Parathyroid adenoma (tissue), 2 donors: Measurements from ENCODE around the gene ADGRV1.

Experiments
- H2AFZ ChIP-seq: fragments of 300-600 bp; sonication (generic); one replicate; pipeline ENCODE4 v1.7.0; 2017; ENCODE audit warnings: antibody characterized with exemption, mild to moderate bottlenecking
- H3K27ac ChIP-seq: fragments of 300-600 bp; sonication (generic); one replicate; pipeline ENCODE4 v1.7.0; 2017
- H3K27me3 ChIP-seq: fragments of 300-600 bp; sonication (generic); one replicate; pipeline ENCODE4 v1.7.0; 2017; ENCODE audit warnings: low read length; ENCODE audit not compliant: control insufficient read depth, insufficient read depth
- H3K36me3 ChIP-seq: fragments of 300-600 bp; sonication (generic); one replicate; pipeline ENCODE4 v1.7.0; 2017; ENCODE audit warnings: low read length; ENCODE audit not compliant: control insufficient read depth, insufficient read depth
- H3K4me1 ChIP-seq: fragments of 300-600 bp; sonication (generic); one replicate; pipeline ENCODE4 v1.7.0; 2017; ENCODE audit warnings: control low read depth
- H3K4me2 ChIP-seq: fragments of 300-600 bp; sonication (generic); one replicate; pipeline ENCODE4 v1.7.0; 2017; ENCODE audit warnings: low read length
- H3K4me3 ChIP-seq: fragments of 300-600 bp; sonication (generic); one replicate; pipeline ENCODE4 v1.7.0; 2017; ENCODE audit warnings: low read depth, low read length
- H3K79me2 ChIP-seq: fragments of 300-600 bp; sonication (generic); one replicate; pipeline ENCODE4 v1.7.0; 2017; ENCODE audit warnings: control low read depth
- H3K9ac ChIP-seq: fragments of 300-600 bp; sonication (generic); one replicate; pipeline ENCODE4 v1.7.0; 2017; ENCODE audit warnings: mild to moderate bottlenecking
- H3K9me3 ChIP-seq: fragments of 300-600 bp; sonication (generic); one replicate; pipeline ENCODE4 v1.7.0; 2017; ENCODE audit warnings: low read length; ENCODE audit not compliant: control insufficient read depth
- CTCF ChIP-seq: fragments of 300-600 bp; sonication (generic); IDR thresholded peaks from one replicate; pipeline ENCODE4 v1.7.0; 2017; ENCODE audit warnings: antibody characterized with exemption, mild to moderate bottlenecking
- donor health status: primary hyperparathyroidism.

The ADGRV1 gene

GRCh38 chr5:91182763-91183162, 624.2 kb downstream of the ADGRV1 start:
- no peak overlapping the region for H3K27ac ChIP-seq
- H3K36me3 ChIP-seq: no peaks in the 10 kb centered on the region
- no peak overlapping the region for H3K4me3 ChIP-seq
- no peak overlapping the region for H3K4me2 ChIP-seq
- H3K9ac ChIP-seq: no peak overlapping the region
- no peaks in the 10 kb centered on the region for H3K79me2 ChIP-seq
- no peaks in the 10 kb centered on the region for H3K27me3 ChIP-seq
- no peaks in the 10 kb centered on the region for H3K9me3 ChIP-seq
- no peak for TF ChIP-seq CTCF
- H3K4me1 ChIP-seq: no peaks in the 10 kb centered on the region
- H2AFZ ChIP-seq: no peak overlapping the region

GRCh38 chr5:91183743-91184142, 625.1 kb downstream of the ADGRV1 start:
- no peak for TF ChIP-seq CTCF
- Histone ChIP-seq H3K4me2 (no peak overlapping the region), H3K4me3 (no peak overlapping the region), H3K36me3 (no peaks in the 10 kb centered on the region), H3K27me3 (no peaks in the 10 kb centered on the region), H3K79me2 (no peaks in the 10 kb centered on the region), H3K9ac (no peak overlapping the region), H2AFZ (no peak overlapping the region), H3K4me1 (no peaks in the 10 kb centered on the region), H3K9me3 (no peaks in the 10 kb centered on the region), H3K27ac (no peak overlapping the region)

DNA sequence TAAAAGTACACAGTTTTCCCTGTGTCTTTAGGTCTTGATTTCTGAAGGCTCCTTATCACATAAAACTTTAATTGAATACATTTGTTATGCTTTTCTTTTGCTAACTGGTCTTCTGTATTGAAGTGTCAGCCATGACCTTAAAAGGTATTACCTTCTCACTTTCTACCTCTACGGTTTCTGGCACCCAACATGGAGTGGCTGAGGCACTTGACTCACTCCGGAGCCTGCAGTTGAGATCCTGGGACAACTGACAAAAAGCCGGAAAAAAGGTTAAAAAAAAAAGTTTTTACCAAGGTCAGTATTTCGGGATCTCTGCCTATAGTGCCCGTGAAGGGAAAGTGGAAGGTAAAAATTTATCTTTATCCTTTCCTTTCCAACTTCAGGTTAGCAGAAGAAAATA, 627.5 kb downstream of the ADGRV1 start:
- Histone ChIP-seq H3K4me3 (no peak overlapping the region), H3K4me2 (no peak overlapping the region), H3K36me3 (no peaks in the 10 kb centered on the region), H3K4me1 (peaks cover 4% of the 10 kb centered on the region), H3K27me3 (no peaks in the 10 kb centered on the region), H3K9ac (no peak overlapping the region), H3K79me2 (no peaks in the 10 kb centered on the region), H3K27ac (no peak overlapping the region), H2AFZ (no peak overlapping the region), H3K9me3 (no peaks in the 10 kb centered on the region)
- no peak for TF ChIP-seq CTCF

GRCh38 chr5:91187032-91187431, 628.4 kb downstream of the ADGRV1 start:
- H3K9ac ChIP-seq: no peak overlapping the region
- no peak overlapping the region for H3K4me3 ChIP-seq
- no peaks in the 10 kb centered on the region for H3K27me3 ChIP-seq
- no peaks in the 10 kb centered on the region for H3K79me2 ChIP-seq
- no peak overlapping the region for H3K4me2 ChIP-seq
- peaks cover 4% of the 10 kb centered on the region for H3K4me1 ChIP-seq
- TF ChIP-seq CTCF: no peak
- H2AFZ ChIP-seq: no peak overlapping the region
- no peaks in the 10 kb centered on the region for H3K36me3 ChIP-seq
- H3K9me3 ChIP-seq: no peaks in the 10 kb centered on the region
- H3K27ac ChIP-seq: no peak overlapping the region

DNA sequence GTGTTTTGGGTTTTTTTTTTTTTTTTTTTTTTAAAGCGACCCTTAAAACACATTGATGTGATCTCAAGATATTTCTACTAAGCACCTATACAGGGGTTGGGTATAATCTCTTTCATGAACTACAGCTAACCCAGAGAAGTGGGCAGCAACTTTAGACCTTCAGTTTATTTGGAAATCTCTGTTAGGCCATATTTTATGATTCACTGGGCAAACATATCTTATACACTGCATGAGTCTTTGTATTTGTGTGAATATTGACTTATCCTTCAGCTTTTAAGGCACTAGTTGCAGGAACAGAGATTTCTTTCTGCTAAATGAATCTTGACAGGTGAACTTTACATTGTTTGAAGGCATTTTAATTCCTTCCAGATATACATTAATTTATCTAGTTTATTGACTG, 630.2 kb downstream of the ADGRV1 start:
- no peaks in the 10 kb centered on the region for H3K79me2 ChIP-seq
- no peak overlapping the region for H3K27ac ChIP-seq
- no peaks in the 10 kb centered on the region for H3K27me3 ChIP-seq
- no peak overlapping the region for H3K9ac ChIP-seq
- no peaks in the 10 kb centered on the region for H3K9me3 ChIP-seq
- H3K4me3 ChIP-seq: no peak overlapping the region
- peaks cover 4% of the 10 kb centered on the region for H3K4me1 ChIP-seq
- no peak overlapping the region for H2AFZ ChIP-seq
- no peak for TF ChIP-seq CTCF
- no peaks in the 10 kb centered on the region for H3K36me3 ChIP-seq
- H3K4me2 ChIP-seq: no peak overlapping the region
